HCEC 1CT (cell line): ENCODE data around the gene CYP2B6.
A peak's percentile ranks its signal among the peaks of the same experiment; 100 is the strongest.
"Not testable (repeated sequence)": the region's sequence is repeated elsewhere in the genome, so short reads cannot be mapped to it uniquely, and the experiment has no call there.

Experiments used
- DNase-seq: peaks from one replicate; pipeline ENCODE4 v3.0.0-alpha.2; 2017

Gene CYP2B6

GRCh38 chr19:40990972-40991381 is at the start of gene CYP2B6:
TSS of gene CYP2B6 (plus strand) at chr19:40991282. CDS start at chr19:40991306, 24 bp downstream.
- DNase-seq = no peak

- no peak for DNase-seq
Observed at GRCh38 chr19:40941481-40942219, 49.4 kb upstream of the CYP2B6 start.

- DNase-seq = no peak
Observed at GRCh38 chr19:40945645-40946044, 45.4 kb upstream of the CYP2B6 start.

- no peak for DNase-seq
Observed at GRCh38 chr19:40947114-40947513, 44.0 kb upstream of the CYP2B6 start.

- no peak for DNase-seq
Observed at GRCh38 chr19:40947573-40947972, 43.5 kb upstream of the CYP2B6 start.

GRCh38 chr19:40948580-40949299 is 42.3 kb upstream of the CYP2B6 start:
- DNase-seq = no peak

- DNase-seq = no peak
Observed at GRCh38 chr19:40954573-40954972, 36.5 kb upstream of the CYP2B6 start.

GRCh38 chr19:40959338-40959737 is 31.7 kb upstream of the CYP2B6 start:
- no peak for DNase-seq

- no peak for DNase-seq
Observed at GRCh38 chr19:40960062-40960685, 30.9 kb upstream of the CYP2B6 start.

- DNase-seq = no peak
Observed at GRCh38 chr19:40960780-40961179, 30.3 kb upstream of the CYP2B6 start.

- no peak for DNase-seq
Observed at GRCh38 chr19:40962460-40962961, 28.6 kb upstream of the CYP2B6 start.

- not testable (repeated sequence) for DNase-seq
Observed at GRCh38 chr19:40964361-40964760, 26.7 kb upstream of the CYP2B6 start.

- DNase-seq = not testable (repeated sequence)
Observed at GRCh38 chr19:40965351-40965750, 25.7 kb upstream of the CYP2B6 start.

GRCh38 chr19:40966591-40966990 is 24.5 kb upstream of the CYP2B6 start:
- not testable (repeated sequence) for DNase-seq

GRCh38 chr19:40968065-40968464 is 23.0 kb upstream of the CYP2B6 start:
- not testable (repeated sequence) for DNase-seq

- DNase-seq = not testable (repeated sequence)
Observed at GRCh38 chr19:40969721-40970120, 21.4 kb upstream of the CYP2B6 start.

- not testable (repeated sequence) for DNase-seq
Observed at GRCh38 chr19:40970396-40971345, 20.4 kb upstream of the CYP2B6 start.

GRCh38 chr19:40974633-40975037 is 16.4 kb upstream of the CYP2B6 start:
- DNase-seq = peak; percentile 52

- no peak for DNase-seq
Observed at GRCh38 chr19:40976134-40976533, 14.9 kb upstream of the CYP2B6 start.

- DNase-seq = no peak
Observed at GRCh38 chr19:40976724-40977123, 14.4 kb upstream of the CYP2B6 start.

- DNase-seq = not testable (repeated sequence)
Observed at GRCh38 chr19:40979759-40980158, 11.3 kb upstream of the CYP2B6 start.

GRCh38 chr19:40980743-40981442 is 10.2 kb upstream of the CYP2B6 start:
- DNase-seq = not testable (repeated sequence)
